CD4-positive, CD25-positive, alpha-beta regulatory T cell (primary cell): ENCODE data around the gene KDELR1. TPM values are rescaled to one million over a fixed set of nuclear protein-coding genes. Genes with fewer than 3 reads are reported as not detected.
"Not testable (repeated sequence)": the region's sequence is repeated elsewhere in the genome, so short reads cannot be mapped to it uniquely, and the experiment has no call there.

Experiments used
- ATAC-seq, 2 donors: fragments of 150-1000 bp; cut with Tn5 transposase; one replicate each; pipeline ENCODE4 v1.10.0; 2021; ENCODE audit warnings: low read depth in 2 of 2, moderate number of reproducible peaks in 2 of 2, moderate library complexity in 1 of 2
- DNase-seq, 3 donors: peaks; one replicate each; pipeline versions ENCODE4 v3.0.0 to v3.0.0-alpha.2; 2012 to 2022; ENCODE audit warnings: mixed read lengths in 1 of 3
- H3K27ac ChIP-seq: one replicate; pipeline ENCODE4 v1.7.0; 2013; ENCODE audit warnings: mild to moderate bottlenecking, low read length; ENCODE audit not compliant: insufficient read depth, poor library complexity, severe bottlenecking
- H3K27me3 ChIP-seq: one replicate; pipeline ENCODE4 v1.7.0; 2013; ENCODE audit warnings: low read length; ENCODE audit not compliant: control insufficient read depth, insufficient read depth
- H3K36me3 ChIP-seq: one replicate; pipeline ENCODE4 v1.7.0; 2013; ENCODE audit warnings: mild to moderate bottlenecking, low read length, moderate library complexity; ENCODE audit not compliant: control insufficient read depth, insufficient read depth
- H3K4me1 ChIP-seq: 2 replicates; pipeline ENCODE4 v1.7.0; 2013; ENCODE audit warnings: mild to moderate bottlenecking, low read length; ENCODE audit not compliant: insufficient read depth, control insufficient read depth, poor library complexity, severe bottlenecking
- H3K4me3 ChIP-seq: one replicate; pipeline ENCODE4 v1.7.0; 2013; ENCODE audit warnings: low read depth, mild to moderate bottlenecking, low read length, moderate library complexity
- H3K9me3 ChIP-seq, 2 experiments: 1 replicate in 1 of 2; 2 replicates in 1 of 2; pipeline ENCODE4 v1.7.0; 2013; ENCODE audit warnings: low read length in 2 of 2, mild to moderate bottlenecking in 1 of 2, moderate library complexity in 1 of 2; ENCODE audit not compliant: control insufficient read depth in 2 of 2
- H3K27ac Mint-ChIP-seq, 3 donors: one replicate each; pipeline ENCODE4 v1.8.0; 2020 to 2022; ENCODE audit warnings: mild to moderate bottlenecking in 3 of 3, mixed read lengths in 3 of 3, moderate library complexity in 2 of 3
- H3K27me3 Mint-ChIP-seq: one replicate; pipeline ENCODE4 v1.8.0; 2022; ENCODE audit warnings: mild to moderate bottlenecking, mixed read lengths
- H3K36me3 Mint-ChIP-seq: one replicate; pipeline ENCODE4 v1.8.0; 2020; ENCODE audit warnings: mixed read lengths
- H3K4me1 Mint-ChIP-seq, 4 donors: one replicate each; pipeline ENCODE4 v1.8.0; 2020 to 2022; ENCODE audit warnings: mixed read lengths in 4 of 4, mild to moderate bottlenecking in 1 of 4
- H3K4me3 Mint-ChIP-seq, 4 donors: one replicate each; pipeline ENCODE4 v1.8.0; 2020 to 2022; ENCODE audit warnings: mild to moderate bottlenecking in 4 of 4, mixed read lengths in 4 of 4, moderate library complexity in 3 of 4
- H3K9me3 Mint-ChIP-seq, 7 donors: one replicate each; pipeline ENCODE4 v1.8.0; 2020 to 2022; ENCODE audit warnings: mixed read lengths in 7 of 7, mild to moderate bottlenecking in 3 of 7, moderate library complexity in 2 of 7
- polyA plus RNA-seq, 4 donors: library from polyadenylated mRNA; unstranded; fragments of 300-500 nt; fragmentation: Illumina TruSeq; gene quantifications; one replicate each; pipeline ENCODE4 v1.2.3, GENCODE V29; 2021
- total RNA-seq: library from RNA; stranded (reverse); gene quantifications from one replicate; pipeline ENCODE4 v1.2.3, GENCODE V29; 2022

KDELR1 gene
- total and polyA plus RNA-seq, 5 donors from 2014 or later = 28.8 to 37.6 (median 29.9) TPM

- H3K9me3 ChIP-seq, DNase-seq, ATAC-seq, H3K27me3 ChIP-seq, H3K9me3 Mint-ChIP-seq, H3K27ac ChIP-seq, H3K4me3 ChIP-seq: not testable (repeated sequence)
- Histone ChIP-seq H3K4me1 (peaks cover 47% of the 10 kb centered on the region), H3K36me3 (peaks cover 13% of the 10 kb centered on the region)
- Mint-ChIP-seq H3K27ac (peak overlapping the region in 1 of 3 donors; percentile 89), H3K36me3 (peaks cover 15% of the 10 kb centered on the region), H3K27me3 (peaks cover 44% of the 10 kb centered on the region), H3K4me3 (peak overlapping the region in 3 of 4 donors; percentile 85 to 96 (median 89)), H3K4me1 (peaks cover 5 to 47% (median 17%) of the 10 kb centered on the region in 4 donors)
These were observed 624 bp upstream of the KDELR1 start for GRCh38 chr19:48392006-48392344.

GRCh38 chr19:48390188-48391099 lies 907 bp downstream of the KDELR1 start:
- H3K4me1 ChIP-seq = peaks cover 41% of the 10 kb centered on the region
- Mint-ChIP-seq H3K9me3 (peaks cover 0 to 3% (median 0%) of the 10 kb centered on the region in 7 donors), H3K4me3 (peak overlapping the region; percentile 85 to 96 (median 92)), H3K27ac (peak overlapping the region; percentile 87 to 94 (median 89)), H3K4me1 (peaks cover 5 to 41% (median 15%) of the 10 kb centered on the region in 4 donors), H3K27me3 (peaks cover 32% of the 10 kb centered on the region), H3K36me3 (peaks cover 19% of the 10 kb centered on the region)
- H3K27me3 ChIP-seq = peaks cover 5% of the 10 kb centered on the region
- no peaks in the 10 kb centered on the region for H3K9me3 ChIP-seq
- peak overlapping the region; percentile 80 for H3K27ac ChIP-seq
- peaks cover 25% of the 10 kb centered on the region for H3K36me3 ChIP-seq
- ATAC-seq (peak; percentile 65 to 70), DNase-seq (peak; percentile 39 to 76 (median 57))
- H3K4me3 ChIP-seq = peak overlapping the region; percentile 70

GRCh38 chr19:48386981-48387380 lies 4.4 kb downstream of the KDELR1 start:
- Histone ChIP-seq H3K4me3 (no peak overlapping the region), H3K36me3 (peaks cover 49% of the 10 kb centered on the region), H3K9me3 (no peaks in the 10 kb centered on the region), H3K27me3 (no peaks in the 10 kb centered on the region), H3K4me1 (peaks cover 20% of the 10 kb centered on the region), H3K27ac (no peak overlapping the region)
- no peak for DNase-seq
- Mint-ChIP-seq H3K27me3 (peaks cover 10% of the 10 kb centered on the region), H3K9me3 (no peaks in the 10 kb centered on the region), H3K36me3 (peaks cover 31% of the 10 kb centered on the region), H3K4me1 (peaks cover 4 to 20% (median 11%) of the 10 kb centered on the region in 4 donors), H3K4me3 (peak overlapping the region in 1 of 4 donors; percentile 82), H3K27ac (no peak overlapping the region)
- no peak for ATAC-seq

GRCh38 chr19:48385461-48386087 lies 5.8 kb downstream of the KDELR1 start:
- peaks cover 4 to 17% (median 9%) of the 10 kb centered on the region in 4 donors for H3K4me1 Mint-ChIP-seq
- H3K27ac ChIP-seq = no peak overlapping the region
- no peak for ATAC-seq
- peak overlapping the region in 2 of 3 donors; percentile 28 to 67 for H3K27ac Mint-ChIP-seq
- peaks cover 6% of the 10 kb centered on the region for H3K4me1 ChIP-seq
- no peak for DNase-seq
- H3K9me3 Mint-ChIP-seq = no peaks in the 10 kb centered on the region
- H3K36me3 ChIP-seq = peaks cover 49% of the 10 kb centered on the region
- no peaks in the 10 kb centered on the region for H3K27me3 Mint-ChIP-seq
- H3K36me3 Mint-ChIP-seq = peaks cover 31% of the 10 kb centered on the region
- peak overlapping the region in 1 of 4 donors; percentile 4 for H3K4me3 Mint-ChIP-seq
- H3K27me3 ChIP-seq = no peaks in the 10 kb centered on the region
- no peak overlapping the region for H3K4me3 ChIP-seq
- no peaks in the 10 kb centered on the region for H3K9me3 ChIP-seq

- no peaks in the 10 kb centered on the region for H3K27me3 Mint-ChIP-seq
- peaks cover 39% of the 10 kb centered on the region for H3K36me3 ChIP-seq
These were observed 9.1 kb downstream of the KDELR1 start for GRCh38 chr19:48382286-48382685.

GRCh38 chr19:48381178-48381950 lies 10.0 kb downstream of the KDELR1 start:
- H3K4me3 Mint-ChIP-seq = no peak overlapping the region
- DNase-seq (no peak), ATAC-seq (no peak)
- H3K27me3 Mint-ChIP-seq = no peaks in the 10 kb centered on the region
- H3K4me1 Mint-ChIP-seq = peaks cover 0 to 3% (median 0%) of the 10 kb centered on the region in 4 donors
- peak overlapping the region in 1 of 3 donors; percentile 68 for H3K27ac Mint-ChIP-seq
- H3K4me1 ChIP-seq = no peaks in the 10 kb centered on the region
- no peak overlapping the region for H3K27ac ChIP-seq
- no peak overlapping the region for H3K4me3 ChIP-seq
- H3K27me3 ChIP-seq = no peaks in the 10 kb centered on the region
- no peaks in the 10 kb centered on the region for H3K9me3 Mint-ChIP-seq
- no peaks in the 10 kb centered on the region for H3K9me3 ChIP-seq
- H3K36me3 ChIP-seq = peaks cover 30% of the 10 kb centered on the region
- peaks cover 15% of the 10 kb centered on the region for H3K36me3 Mint-ChIP-seq

More at GRCh38 chr19:48382286-48382685, 9.1 kb downstream of the KDELR1 start:
- Histone ChIP-seq H3K27ac (no peak overlapping the region), H3K4me3 (no peak overlapping the region), H3K4me1 (no peaks in the 10 kb centered on the region), H3K27me3 (no peaks in the 10 kb centered on the region), H3K9me3 (no peaks in the 10 kb centered on the region)
- Mint-ChIP-seq H3K9me3 (no peaks in the 10 kb centered on the region), H3K36me3 (peaks cover 19% of the 10 kb centered on the region), H3K4me1 (peaks cover 0 to 3% (median 0%) of the 10 kb centered on the region in 4 donors), H3K4me3 (no peak overlapping the region), H3K27ac (no peak overlapping the region)
- DNase-seq = no peak
- ATAC-seq = no peak

- Histone ChIP-seq H3K4me3 (no peak overlapping the region), H3K27me3 (no peaks in the 10 kb centered on the region), H3K27ac (no peak overlapping the region), H3K36me3 (peaks cover 12% of the 10 kb centered on the region), H3K4me1 (no peaks in the 10 kb centered on the region), H3K9me3 (no peaks in the 10 kb centered on the region)
- Mint-ChIP-seq H3K9me3 (no peaks in the 10 kb centered on the region), H3K4me1 (peaks cover 0 to 3% (median 0%) of the 10 kb centered on the region in 4 donors), H3K27ac (peak overlapping the region in 1 of 3 donors; percentile 62), H3K27me3 (no peaks in the 10 kb centered on the region), H3K36me3 (peaks cover 2% of the 10 kb centered on the region), H3K4me3 (no peak overlapping the region)
- DNase-seq = no peak
- ATAC-seq = no peak
These were observed 12.3 kb downstream of the KDELR1 start for GRCh38 chr19:48379058-48379457.
